COR-L47 (cell line): ENCODE results near the gene KCNF1.

Experiments used
- DNase-seq: peaks from one replicate; lab custom pipeline; 2025; lab: John Stamatoyannopoulos, UW

KCNF1 gene, protein sequence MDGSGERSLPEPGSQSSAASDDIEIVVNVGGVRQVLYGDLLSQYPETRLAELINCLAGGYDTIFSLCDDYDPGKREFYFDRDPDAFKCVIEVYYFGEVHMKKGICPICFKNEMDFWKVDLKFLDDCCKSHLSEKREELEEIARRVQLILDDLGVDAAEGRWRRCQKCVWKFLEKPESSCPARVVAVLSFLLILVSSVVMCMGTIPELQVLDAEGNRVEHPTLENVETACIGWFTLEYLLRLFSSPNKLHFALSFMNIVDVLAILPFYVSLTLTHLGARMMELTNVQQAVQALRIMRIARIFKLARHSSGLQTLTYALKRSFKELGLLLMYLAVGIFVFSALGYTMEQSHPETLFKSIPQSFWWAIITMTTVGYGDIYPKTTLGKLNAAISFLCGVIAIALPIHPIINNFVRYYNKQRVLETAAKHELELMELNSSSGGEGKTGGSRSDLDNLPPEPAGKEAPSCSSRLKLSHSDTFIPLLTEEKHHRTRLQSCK

DNA sequence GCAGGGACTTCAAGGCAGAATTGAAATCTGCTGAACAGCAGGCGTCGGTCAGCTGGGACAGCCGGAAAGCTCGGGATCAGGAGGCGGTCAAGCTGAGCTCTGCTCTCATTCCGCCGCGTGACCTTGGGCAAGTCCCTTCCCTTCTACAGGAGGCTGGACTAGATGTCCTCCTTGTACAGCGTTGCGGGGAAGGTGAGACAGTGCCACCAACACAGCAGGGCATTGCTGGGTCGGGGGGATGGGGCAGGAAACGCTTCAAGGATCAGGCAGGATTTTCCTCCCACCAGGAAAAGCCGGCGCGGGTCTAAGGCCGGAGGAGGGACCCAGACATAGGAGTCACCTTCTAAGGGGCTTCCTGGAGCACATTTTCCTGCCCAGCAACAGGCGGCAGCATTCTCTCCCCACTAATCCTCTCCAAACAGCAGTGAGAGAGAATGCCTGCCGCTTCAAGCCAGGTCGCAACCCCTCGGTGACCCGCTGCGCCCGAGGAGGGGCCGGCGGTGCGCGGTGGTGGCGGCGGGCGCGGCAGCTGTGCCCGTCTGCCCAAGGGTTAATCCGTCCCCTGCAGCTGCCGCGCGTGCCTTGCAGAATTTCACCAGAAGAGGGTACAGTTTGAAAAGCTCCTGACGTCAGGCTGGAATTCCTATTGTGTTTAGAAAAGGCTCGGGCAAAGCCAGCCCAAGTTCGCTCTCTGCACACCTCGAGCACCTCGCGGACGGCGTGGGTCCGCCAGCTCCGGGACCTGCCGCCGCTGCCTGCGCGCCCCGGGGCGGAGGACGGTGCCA, at the start of gene KCNF1:
Gene KCNF1, plus strand, starts transcription at position 644 of the 785 bp plus-strand sequence. CDS start 493 bp downstream, outside the sequence.
- peak; percentile 80 for DNase-seq

DNA sequence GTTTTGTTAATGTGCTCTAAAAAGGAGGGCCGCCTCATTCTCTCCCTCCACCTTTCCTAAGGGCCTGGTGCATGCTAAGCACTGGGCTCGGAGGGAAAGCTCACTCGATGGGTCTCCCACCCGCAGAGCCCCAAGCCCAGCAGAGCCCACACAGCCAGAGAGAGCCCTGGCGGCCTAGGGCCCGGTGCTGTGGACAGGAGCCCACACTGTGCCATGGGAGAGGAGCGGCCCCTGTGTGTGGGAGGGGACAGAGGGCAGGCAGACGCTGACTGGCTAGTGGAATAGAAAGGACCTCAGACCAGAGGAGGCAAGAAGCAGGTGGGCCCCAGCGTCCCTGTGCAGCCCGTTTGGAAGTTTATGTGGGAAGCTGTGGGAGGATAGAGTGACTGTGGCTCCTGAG, 49.4 kb upstream of the KCNF1 start:
- DNase-seq: no peak

- DNase-seq: no peak
Measured at GRCh38 chr2:10863047-10863446, 48.7 kb upstream of the KCNF1 start.

DNA sequence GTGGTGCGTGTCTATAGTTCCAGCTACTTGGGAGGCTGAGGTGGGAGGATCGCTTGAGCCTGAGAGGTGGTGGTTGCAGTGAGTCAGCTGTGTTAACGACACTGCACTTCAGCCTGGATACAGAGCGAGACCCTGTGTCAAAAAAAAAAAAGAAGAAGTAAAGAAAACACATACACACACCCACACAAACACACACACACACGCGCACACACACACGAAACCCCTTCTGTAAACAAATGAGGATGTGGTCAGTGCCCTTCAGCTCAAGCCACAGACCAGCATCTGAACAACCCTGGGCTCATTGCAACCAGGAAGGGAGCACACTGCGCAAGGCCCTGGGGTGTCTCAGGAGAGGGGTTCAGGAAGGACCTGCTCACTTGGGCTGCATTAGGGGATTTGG, 47.9 kb upstream of the KCNF1 start:
- DNase-seq: no peak

- no peak for DNase-seq
Measured at GRCh38 chr2:10864251-10864650, 47.5 kb upstream of the KCNF1 start.

DNA sequence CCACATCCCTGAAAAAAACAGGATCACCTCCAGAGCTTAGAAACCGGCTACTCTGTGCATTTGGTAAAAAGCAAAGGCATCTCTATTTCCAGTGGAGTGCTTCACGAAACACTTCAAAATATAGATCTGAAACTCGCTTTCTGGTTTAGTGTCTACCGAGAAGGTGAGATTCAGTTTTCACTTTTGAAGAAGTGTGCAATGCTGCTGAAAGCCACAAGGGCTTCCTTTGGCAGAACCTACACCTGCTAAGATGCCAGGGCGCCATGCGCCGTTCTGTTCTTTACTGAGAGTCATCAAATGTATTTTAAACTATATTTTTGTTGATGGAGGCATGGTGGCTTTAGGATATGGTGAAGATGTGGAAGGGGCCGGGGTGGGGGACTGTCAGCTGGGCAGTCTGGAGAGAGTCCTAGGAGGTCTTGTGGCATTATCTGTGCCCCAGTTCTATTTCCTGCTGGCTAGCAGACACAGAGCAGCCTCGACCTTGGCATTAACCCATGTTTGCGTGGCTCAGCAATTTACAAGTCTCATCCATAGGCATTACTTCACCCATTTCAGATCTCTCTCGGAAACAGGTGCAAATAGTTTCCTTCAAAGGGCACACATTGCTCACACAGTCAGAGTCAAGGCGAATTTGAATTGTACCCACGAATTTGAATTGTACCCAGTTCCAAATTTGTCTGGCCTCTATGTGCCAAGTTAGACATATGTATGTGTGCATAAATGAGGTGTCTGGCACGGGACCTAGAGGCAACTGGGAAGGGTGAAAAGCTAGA, 46.7 kb upstream of the KCNF1 start:
- no peak for DNase-seq

- DNase-seq: no peak
Measured at GRCh38 chr2:10865841-10866240, 45.9 kb upstream of the KCNF1 start.

- DNase-seq: no peak
Measured at GRCh38 chr2:10867692-10868420, 43.9 kb upstream of the KCNF1 start.

GRCh38 chr2:10868465-10869314, 43.0 kb upstream of the KCNF1 start:
- no peak for DNase-seq

- no peak for DNase-seq
Measured at GRCh38 chr2:10871978-10872377, 39.8 kb upstream of the KCNF1 start.

DNA sequence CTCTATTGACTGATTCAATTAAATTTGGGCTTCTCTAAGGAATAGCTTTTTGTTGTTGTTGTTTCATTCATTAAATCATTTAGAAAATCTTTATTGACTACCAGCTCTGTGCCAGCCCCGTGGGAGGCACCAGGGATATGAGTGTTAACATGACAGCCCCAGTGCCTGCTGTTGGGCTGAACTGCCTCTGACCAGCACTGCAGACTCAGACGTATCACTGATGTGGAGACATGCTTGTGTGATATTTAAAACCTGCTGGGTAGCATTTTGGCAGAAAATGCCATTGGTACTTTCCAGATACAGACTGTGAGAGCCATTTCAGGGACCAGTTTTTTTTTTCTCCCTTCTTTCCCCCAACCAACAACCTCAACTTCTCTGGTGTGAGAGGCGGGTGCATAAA, 38.6 kb upstream of the KCNF1 start:
- DNase-seq: no peak

- DNase-seq: no peak
Measured at GRCh38 chr2:10873790-10874437, 37.8 kb upstream of the KCNF1 start.

GRCh38 chr2:10875126-10875525, 36.6 kb upstream of the KCNF1 start:
- no peak for DNase-seq

- no peak for DNase-seq
Measured at GRCh38 chr2:10876394-10876793, 35.3 kb upstream of the KCNF1 start.

GRCh38 chr2:10876963-10877362, 34.8 kb upstream of the KCNF1 start:
- DNase-seq: no peak

DNA sequence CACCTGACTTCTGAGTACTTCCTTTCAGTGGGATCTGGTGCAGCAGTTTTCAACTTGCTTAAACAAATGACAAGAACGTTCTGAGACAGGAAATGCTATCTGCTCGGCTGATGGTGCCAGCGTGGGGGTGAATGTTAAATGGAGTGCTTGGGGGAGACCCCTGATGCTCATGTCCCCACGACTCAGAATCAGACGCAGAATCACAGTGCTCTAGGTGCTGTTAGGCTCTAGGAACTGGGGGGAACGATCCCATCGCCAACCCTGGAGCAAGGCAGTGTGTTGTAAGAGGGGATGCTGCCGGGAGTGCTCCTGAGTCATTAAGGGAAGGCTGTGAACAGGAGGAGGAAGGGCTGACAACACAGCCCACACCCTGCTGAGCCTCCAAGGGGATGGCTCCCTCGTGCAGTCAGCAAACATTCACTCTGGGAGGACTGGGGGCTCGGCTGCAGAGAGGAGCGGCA, 34.1 kb upstream of the KCNF1 start:
- DNase-seq: no peak

DNA sequence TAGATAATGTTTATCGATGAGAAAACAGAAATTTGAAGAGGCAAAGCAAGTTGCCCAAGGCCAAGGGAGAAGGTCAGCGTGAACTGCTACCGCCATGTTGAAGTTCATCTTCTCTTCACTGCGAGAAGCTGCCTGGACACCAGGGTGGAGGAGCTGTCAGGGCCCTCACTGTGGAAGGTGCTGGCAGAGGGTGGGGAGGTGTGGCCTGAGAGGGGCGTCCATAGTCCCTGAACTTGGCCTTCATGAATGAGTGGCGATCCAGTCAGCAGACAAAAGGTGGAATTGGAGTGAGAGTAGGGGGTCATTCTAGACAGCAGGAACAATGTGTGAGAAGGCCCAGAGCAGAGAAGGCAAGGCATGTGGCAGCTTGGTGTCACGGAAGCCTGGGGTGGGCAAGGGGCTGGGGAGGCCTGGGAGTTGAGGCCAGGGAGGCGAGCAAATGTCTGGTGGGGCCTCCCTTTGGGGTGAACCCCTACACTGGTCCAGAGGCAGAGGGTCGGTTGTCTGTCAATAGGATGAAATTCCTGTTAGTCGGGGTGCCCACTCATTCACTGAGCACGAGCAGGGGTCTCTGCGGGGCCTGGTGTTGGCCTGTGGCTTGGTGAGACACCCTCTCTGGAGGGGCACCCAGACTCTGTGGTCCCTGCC, 33.3 kb upstream of the KCNF1 start:
- no peak for DNase-seq

- DNase-seq: no peak
Measured at GRCh38 chr2:10879159-10879558, 32.6 kb upstream of the KCNF1 start.
